M059J (cell line): ENCODE measurements around the gene FIGNL1. TPM values are rescaled to one million over a fixed set of nuclear protein-coding genes. Genes with fewer than 3 reads are reported as not detected.

Experiments
- DNase-seq: peaks from one replicate; pipeline ENCODE4 v3.0.0-alpha.2; 2012; ENCODE audit warnings: low read depth
- total RNA-seq: library from RNA; depleted of rRNA; stranded (reverse); fragments of >200 nt; shearing (Covaris generic); gene quantifications from 2 replicates; pipeline ENCODE4 v1.2.3, GENCODE V29; 2014; rRNA removed

FIGNL1 gene
- total RNA-seq, result 32.0 and 33.1 TPM in 2 replicates

- peak; percentile 81 for DNase-seq
Measured at GRCh38 chr7:50449881-50450589, at the start of gene FIGNL1. Gene FIGNL1, minus strand, starts transcription at chr7:50450350. Its CDS starts 3,063 bp downstream, at chr7:50447287.

GRCh38 chr7:50499092-50499491 is 48.9 kb upstream of the FIGNL1 start:
- DNase-seq, result no peak

- DNase-seq, result peak; percentile 56
Measured at GRCh38 chr7:50497968-50498367, 47.8 kb upstream of the FIGNL1 start.

GRCh38 chr7:50497068-50497642 is 47.0 kb upstream of the FIGNL1 start:
- peak; percentile 52 for DNase-seq

- no peak for DNase-seq
Measured at GRCh38 chr7:50496569-50496968, 46.4 kb upstream of the FIGNL1 start.

GRCh38 chr7:50495746-50496145 is 45.6 kb upstream of the FIGNL1 start:
- DNase-seq, result no peak

GRCh38 chr7:50492770-50493519 is 42.8 kb upstream of the FIGNL1 start:
- no peak for DNase-seq

- DNase-seq, result no peak
Measured at GRCh38 chr7:50491943-50492342, 41.8 kb upstream of the FIGNL1 start.

- DNase-seq, result no peak
Measured at GRCh38 chr7:50491209-50491608, 41.1 kb upstream of the FIGNL1 start.

GRCh38 chr7:50488379-50488778 is 38.2 kb upstream of the FIGNL1 start:
- no peak for DNase-seq

- DNase-seq, result no peak
Measured at GRCh38 chr7:50486512-50486911, 36.4 kb upstream of the FIGNL1 start.

- DNase-seq, result no peak
Measured at GRCh38 chr7:50481867-50482266, 31.7 kb upstream of the FIGNL1 start.

GRCh38 chr7:50480797-50481196 is 30.6 kb upstream of the FIGNL1 start:
- DNase-seq, result no peak

- no peak for DNase-seq
Measured at GRCh38 chr7:50479743-50480517, 29.8 kb upstream of the FIGNL1 start.

GRCh38 chr7:50477640-50478039 is 27.5 kb upstream of the FIGNL1 start:
- no peak for DNase-seq

- DNase-seq, result no peak
Measured at GRCh38 chr7:50476953-50477625, 26.9 kb upstream of the FIGNL1 start.

GRCh38 chr7:50475340-50475739 is 25.2 kb upstream of the FIGNL1 start:
- no peak for DNase-seq

GRCh38 chr7:50474382-50475160 is 24.4 kb upstream of the FIGNL1 start:
- peak; percentile 26 for DNase-seq

GRCh38 chr7:50473531-50473930 is 23.4 kb upstream of the FIGNL1 start:
- no peak for DNase-seq

- no peak for DNase-seq
Measured at GRCh38 chr7:50472427-50472826, 22.3 kb upstream of the FIGNL1 start.

GRCh38 chr7:50471970-50472369 is 21.8 kb upstream of the FIGNL1 start:
- DNase-seq, result no peak
